H1 (cell line): Measurements from ENCODE around the gene SLIT3. TPM values are rescaled to one million over a fixed set of nuclear protein-coding genes. Genes with fewer than 3 reads are reported as not detected.

ENCODE experiments used
- CHD2 ChIP-seq: IDR thresholded peaks from 2 replicates; pipeline ENCODE4 v1.6.1; 2012; ENCODE audit warnings: low read length, improper control_type of control experiment
- GTF2F1 ChIP-seq: IDR thresholded peaks from 2 replicates; pipeline ENCODE4 v1.6.1; 2012; ENCODE audit warnings: low read depth, low read length, improper control_type of control experiment, borderline replicate concordance
- HDAC2 ChIP-seq, 2 experiments: fragments of 300-600 bp in 1 of 2; sonication (generic) in 1 of 2; IDR thresholded peaks; 2 replicates each; pipeline ENCODE4 v1.6.1; 2011 to 2012; ENCODE audit warnings: low read depth in 2 of 2, low read length in 2 of 2, mild to moderate bottlenecking in 2 of 2, moderate library complexity in 2 of 2, borderline replicate concordance in 1 of 2, inconsistent platforms in 1 of 2
- TAF7 ChIP-seq: optimal IDR thresholded peaks from 2 replicates; pipeline ENCODE3; 2011; ENCODE audit warnings: low read depth, mild to moderate bottlenecking, inconsistent platforms, low read length, moderate library complexity, borderline replicate concordance
- polyA plus RNA-seq, 7 experiments: library from polyadenylated mRNA; depleted of rRNA in 3 of 7; stranded (reverse) in 5 of 7; unstranded in 2 of 7; fragments of >200 nt in 5 of 7; fragments of 200-250 nt in 2 of 7; gene quantifications; 1 replicate in 5 of 7; 2 replicates in 1 of 7; 4 replicates in 1 of 7; pipeline versions ENCODE4 v1.2.1 to v1.2.3, GENCODE V29; 2011 to 2013; ENCODE audit warnings: missing spikeins in 2 of 7, mixed read lengths in 2 of 7
- total RNA-seq: library from RNA; stranded (reverse); fragmentation: NEBNext Ultra II Directional; extraction: Animal tissue kit (Norgen Biotek cat#: 25700); gene quantifications from 2 replicates; pipeline ENCODE4 v1.2.1, GENCODE V29; 2021
- TF ChIP-seq, protein P1 (sequence below): IDR thresholded peaks from 2 replicates; pipeline ENCODE4 v1.6.1; 2012; ENCODE audit warnings: inconsistent platforms
- TF ChIP-seq, protein P2 (sequence below), 3 experiments: IDR thresholded peaks; 1 replicate in 2 of 3; 2 replicates in 1 of 3; pipeline versions ENCODE4 v1.5.1 to v1.6.1; 2011; ENCODE audit warnings: low read length in 3 of 3, mild to moderate bottlenecking in 3 of 3, inconsistent platforms in 2 of 3, low read depth in 1 of 3, moderate library complexity in 1 of 3; ENCODE audit not compliant: insufficient read depth in 1 of 3; ENCODE audit errors: control extremely low read depth in 1 of 3

Gene SLIT3
- total and polyA plus RNA-seq, 2 of the 8 experiments (the other 6 are each of a cell fraction or from before 2014, with no cell fraction given), result 1.1 to 1.2 TPM

DNA sequence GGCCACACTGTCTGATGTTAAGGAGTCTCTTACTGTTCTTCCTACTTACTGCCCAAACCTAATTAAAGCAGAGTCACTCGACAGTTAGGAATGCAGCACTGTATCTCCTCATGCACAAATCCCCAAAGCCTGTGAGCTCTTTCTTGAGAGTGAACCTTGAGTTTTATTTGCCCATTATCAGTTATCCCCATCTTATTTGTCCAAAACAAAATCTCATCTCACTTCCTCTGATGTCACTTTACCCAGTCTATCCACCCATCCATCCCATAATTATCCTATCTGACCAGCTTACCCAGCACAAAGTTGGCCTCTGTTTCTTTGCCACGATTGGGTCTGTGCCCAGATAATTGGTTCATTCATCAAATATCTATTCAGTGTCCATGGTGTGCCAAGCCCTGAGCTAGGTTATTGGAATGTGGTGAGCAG, 250.8 kb downstream of the SLIT3 start (continued):
- TF ChIP-seq HDAC2 (IDR thresholded peaks at IDR 0.05; ENCODE audit: borderline replicate concordance in 1 of 2, low read depth in 2 of 2, low read length in 2 of 2) (no peak), TAF7 (no peak), CHD2 (no peak), GTF2F1 (no peak)
- TF ChIP-seq, protein P1, sequence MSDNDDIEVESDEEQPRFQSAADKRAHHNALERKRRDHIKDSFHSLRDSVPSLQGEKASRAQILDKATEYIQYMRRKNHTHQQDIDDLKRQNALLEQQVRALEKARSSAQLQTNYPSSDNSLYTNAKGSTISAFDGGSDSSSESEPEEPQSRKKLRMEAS, result no peak
- TF ChIP-seq, protein P2, sequence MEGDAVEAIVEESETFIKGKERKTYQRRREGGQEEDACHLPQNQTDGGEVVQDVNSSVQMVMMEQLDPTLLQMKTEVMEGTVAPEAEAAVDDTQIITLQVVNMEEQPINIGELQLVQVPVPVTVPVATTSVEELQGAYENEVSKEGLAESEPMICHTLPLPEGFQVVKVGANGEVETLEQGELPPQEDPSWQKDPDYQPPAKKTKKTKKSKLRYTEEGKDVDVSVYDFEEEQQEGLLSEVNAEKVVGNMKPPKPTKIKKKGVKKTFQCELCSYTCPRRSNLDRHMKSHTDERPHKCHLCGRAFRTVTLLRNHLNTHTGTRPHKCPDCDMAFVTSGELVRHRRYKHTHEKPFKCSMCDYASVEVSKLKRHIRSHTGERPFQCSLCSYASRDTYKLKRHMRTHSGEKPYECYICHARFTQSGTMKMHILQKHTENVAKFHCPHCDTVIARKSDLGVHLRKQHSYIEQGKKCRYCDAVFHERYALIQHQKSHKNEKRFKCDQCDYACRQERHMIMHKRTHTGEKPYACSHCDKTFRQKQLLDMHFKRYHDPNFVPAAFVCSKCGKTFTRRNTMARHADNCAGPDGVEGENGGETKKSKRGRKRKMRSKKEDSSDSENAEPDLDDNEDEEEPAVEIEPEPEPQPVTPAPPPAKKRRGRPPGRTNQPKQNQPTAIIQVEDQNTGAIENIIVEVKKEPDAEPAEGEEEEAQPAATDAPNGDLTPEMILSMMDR (IDR thresholded peaks at IDR 0.05; ENCODE audit: control extremely low read depth in 1 of 3, insufficient read depth in 1 of 3, low read depth in 1 of 3, low read length in 3 of 3), result no peak
